Peyer's patch (tissue), 4 donors: ENCODE results near the gene UBAP2.

Experiments
- POLR2A ChIP-seq, 2 donors: fragments of 450-650 bp; IDR thresholded peaks; one replicate each; pipeline ENCODE4 v1.5.1; 2017; ENCODE audit warnings: antibody characterized with exemption in 2 of 2, mild to moderate bottlenecking in 2 of 2, moderate library complexity in 2 of 2
- TF ChIP-seq, protein P1 (sequence below), 6 experiments: fragments of 450-650 bp in 4 of 6; fragments of 200-600 bp in 2 of 6; sonication (generic) in 1 of 6; IDR thresholded peaks; one replicate each; pipeline ENCODE4 v1.5.1; 2017 to 2019; ENCODE audit warnings: antibody characterized with exemption in 6 of 6, mild to moderate bottlenecking in 3 of 6, moderate library complexity in 1 of 6

DNA sequence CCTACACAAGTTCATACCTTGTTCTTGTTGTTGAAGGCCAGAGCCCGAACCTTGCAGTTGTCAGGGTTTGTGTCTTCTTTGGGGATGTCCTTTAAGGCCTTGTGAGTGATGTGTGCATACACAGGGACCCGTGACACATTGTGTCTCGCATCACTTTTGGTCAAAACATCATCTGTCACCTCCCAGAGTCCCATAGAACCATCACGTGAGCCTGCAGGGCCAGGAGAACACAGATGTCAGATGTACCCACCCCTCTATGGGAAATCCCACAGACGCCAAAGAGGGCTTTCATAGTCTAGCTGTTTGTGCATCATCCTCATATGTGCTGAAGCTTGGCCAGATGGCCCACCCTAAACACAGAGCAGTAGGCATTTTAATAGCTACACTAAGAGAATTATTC, 49.6 kb upstream of the UBAP2 start:
- no peak for TF ChIP-seq POLR2A (IDR thresholded peaks at IDR 0.05)
- TF ChIP-seq, protein P1, sequence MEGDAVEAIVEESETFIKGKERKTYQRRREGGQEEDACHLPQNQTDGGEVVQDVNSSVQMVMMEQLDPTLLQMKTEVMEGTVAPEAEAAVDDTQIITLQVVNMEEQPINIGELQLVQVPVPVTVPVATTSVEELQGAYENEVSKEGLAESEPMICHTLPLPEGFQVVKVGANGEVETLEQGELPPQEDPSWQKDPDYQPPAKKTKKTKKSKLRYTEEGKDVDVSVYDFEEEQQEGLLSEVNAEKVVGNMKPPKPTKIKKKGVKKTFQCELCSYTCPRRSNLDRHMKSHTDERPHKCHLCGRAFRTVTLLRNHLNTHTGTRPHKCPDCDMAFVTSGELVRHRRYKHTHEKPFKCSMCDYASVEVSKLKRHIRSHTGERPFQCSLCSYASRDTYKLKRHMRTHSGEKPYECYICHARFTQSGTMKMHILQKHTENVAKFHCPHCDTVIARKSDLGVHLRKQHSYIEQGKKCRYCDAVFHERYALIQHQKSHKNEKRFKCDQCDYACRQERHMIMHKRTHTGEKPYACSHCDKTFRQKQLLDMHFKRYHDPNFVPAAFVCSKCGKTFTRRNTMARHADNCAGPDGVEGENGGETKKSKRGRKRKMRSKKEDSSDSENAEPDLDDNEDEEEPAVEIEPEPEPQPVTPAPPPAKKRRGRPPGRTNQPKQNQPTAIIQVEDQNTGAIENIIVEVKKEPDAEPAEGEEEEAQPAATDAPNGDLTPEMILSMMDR (IDR thresholded peaks at IDR 0.05): no peak
